Trophoblast cell (in vitro differentiated cells and primary cell): Measurements from ENCODE around the gene CBX4.

Source experiments
- DNase-seq, 2 donors: peaks; one replicate each; pipeline ENCODE4 v3.0.0-alpha.2; 2016
- H2AFZ ChIP-seq: 2 replicates; pipeline ENCODE4 v1.6.1; 2013; ENCODE audit warnings: low read length, moderate library complexity, mild to moderate bottlenecking; ENCODE audit not compliant: insufficient read depth, poor library complexity
- H2AK5ac ChIP-seq: 2 replicates; pipeline ENCODE4 v1.6.1; 2013; ENCODE audit warnings: mild to moderate bottlenecking, low read length
- H2BK120ac ChIP-seq: 2 replicates; pipeline ENCODE4 v1.6.1; 2013; ENCODE audit warnings: low read length, mild to moderate bottlenecking, moderate library complexity; ENCODE audit not compliant: insufficient read depth, poor library complexity
- H2BK12ac ChIP-seq: 2 replicates; pipeline ENCODE4 v1.6.1; 2013; ENCODE audit warnings: mild to moderate bottlenecking, low read length, moderate library complexity
- H2BK5ac ChIP-seq: 2 replicates; pipeline ENCODE4 v1.6.1; 2013; ENCODE audit warnings: low read length, low read depth, moderate library complexity, mild to moderate bottlenecking; ENCODE audit not compliant: poor library complexity
- H3K14ac ChIP-seq: 2 replicates; pipeline ENCODE4 v1.6.1; 2013; ENCODE audit warnings: mild to moderate bottlenecking, low read length
- H3K18ac ChIP-seq: 2 replicates; pipeline ENCODE4 v1.6.1; 2013; ENCODE audit warnings: mild to moderate bottlenecking, low read length
- H3K23ac ChIP-seq: 2 replicates; pipeline ENCODE4 v1.6.1; 2013; ENCODE audit warnings: low read length
- H3K27ac ChIP-seq: 2 replicates; pipeline ENCODE4 v1.5.1; 2013; ENCODE audit warnings: low read depth, mild to moderate bottlenecking, inconsistent platforms, low read length, moderate library complexity
- H3K27me3 ChIP-seq: 2 replicates; pipeline ENCODE4 v1.6.1; 2013; ENCODE audit warnings: inconsistent platforms, mild to moderate bottlenecking, low read length, moderate library complexity; ENCODE audit not compliant: insufficient read depth
- H3K36me3 ChIP-seq, 2 experiments: 1 replicate in 1 of 2; 2 replicates in 1 of 2; pipeline ENCODE4 v1.6.1; 2013; ENCODE audit warnings: low read length in 2 of 2, mild to moderate bottlenecking in 2 of 2, moderate library complexity in 1 of 2; ENCODE audit not compliant: insufficient read depth in 2 of 2, control insufficient read depth in 1 of 2
- H3K4ac ChIP-seq: 2 replicates; pipeline ENCODE4 v1.6.1; 2013; ENCODE audit warnings: low read depth, mild to moderate bottlenecking, low read length, moderate library complexity
- H3K4me1 ChIP-seq, 2 experiments: 1 replicate in 1 of 2; 2 replicates in 1 of 2; pipeline ENCODE4 v1.6.1; 2013; ENCODE audit warnings: low read length in 2 of 2, mild to moderate bottlenecking in 2 of 2, moderate library complexity in 1 of 2; ENCODE audit not compliant: insufficient read depth in 2 of 2, control insufficient read depth in 1 of 2
- H3K4me2 ChIP-seq: 2 replicates; pipeline ENCODE4 v1.6.1; 2013; ENCODE audit warnings: inconsistent platforms, mild to moderate bottlenecking, low read length, moderate library complexity
- H3K4me3 ChIP-seq: 2 replicates; pipeline ENCODE4 v1.5.1; 2013; ENCODE audit warnings: mild to moderate bottlenecking, low read depth, low read length, inconsistent platforms
- H3K79me1 ChIP-seq: one replicate; pipeline ENCODE4 v1.6.1; 2013; ENCODE audit warnings: low read length
- H3K79me2 ChIP-seq: 2 replicates; pipeline ENCODE4 v1.6.1; 2013; ENCODE audit warnings: low read length, mild to moderate bottlenecking; ENCODE audit not compliant: control insufficient read depth, insufficient read depth, poor library complexity
- H3K9ac ChIP-seq: 2 replicates; pipeline ENCODE4 v1.6.1; 2013; ENCODE audit warnings: mild to moderate bottlenecking, low read length
- H3K9me3 ChIP-seq: 2 replicates; pipeline ENCODE4 v1.6.1; 2013; ENCODE audit warnings: low read depth, mild to moderate bottlenecking, control low read depth, inconsistent platforms, low read length; ENCODE audit not compliant: insufficient read depth
- H4K12ac ChIP-seq: 2 replicates; pipeline ENCODE4 v1.6.1; 2013; ENCODE audit warnings: low read depth, mild to moderate bottlenecking, low read length, moderate library complexity
- H4K8ac ChIP-seq: 2 replicates; pipeline ENCODE4 v1.6.1; 2013; ENCODE audit warnings: low read depth, mild to moderate bottlenecking, low read length, moderate library complexity
- H4K91ac ChIP-seq: one replicate; pipeline ENCODE4 v1.6.1; 2013; ENCODE audit warnings: low read depth, mild to moderate bottlenecking, low read length, moderate library complexity
- WGBS: extraction: QIAGEN DNeasy Blood & Tissue Kit; methylation state at CpG from one replicate; pipeline ENCODE4 v1.1.7; 2013; ENCODE audit warnings: missing lambda C conversion rate; ENCODE audit not compliant: insufficient read length, insufficient coverage; ENCODE audit errors: extremely low coverage; 5-methylcytosine and 5-hydroxymethylcytosine counted together

Gene CBX4

GRCh38 chr17:79818026-79818758 is 21.0 kb downstream of the CBX4 start:
- WGBS = no CpG with 5 or more reads among the region's 12 CpGs
- no peak overlapping the region for H3K18ac ChIP-seq
- H3K4me3 ChIP-seq = no peak overlapping the region
- H3K79me2 ChIP-seq = peaks cover 2% of the 10 kb centered on the region
- no peak overlapping the region for H3K23ac ChIP-seq
- peaks cover 48% of the 10 kb centered on the region for H3K27me3 ChIP-seq
- no peak overlapping the region for H3K9ac ChIP-seq
- H2BK120ac ChIP-seq = no peak overlapping the region
- H3K4me1 ChIP-seq = peaks cover 13 to 20% of the 10 kb centered on the region in 2 experiments
- H4K8ac ChIP-seq = no peak overlapping the region
- no peak overlapping the region for H2AK5ac ChIP-seq
- H4K12ac ChIP-seq = no peak overlapping the region
- no peak overlapping the region for H4K91ac ChIP-seq
- peaks cover 6% of the 10 kb centered on the region for H3K79me1 ChIP-seq
- no peak overlapping the region for H3K4ac ChIP-seq
- no peak overlapping the region for H3K14ac ChIP-seq
- no peak for DNase-seq
- H3K4me2 ChIP-seq = no peak overlapping the region
- no peak overlapping the region for H2BK12ac ChIP-seq
- no peak overlapping the region for H3K27ac ChIP-seq
- no peak overlapping the region for H2AFZ ChIP-seq
- peaks cover 1% of the 10 kb centered on the region for H3K9me3 ChIP-seq
- H2BK5ac ChIP-seq = no peak overlapping the region
- no peaks in the 10 kb centered on the region for H3K36me3 ChIP-seq

- Histone ChIP-seq H3K23ac (no peak overlapping the region), H4K12ac (no peak overlapping the region), H4K91ac (no peak overlapping the region), H3K4ac (no peak overlapping the region), H3K4me2 (no peak overlapping the region), H2AK5ac (no peak overlapping the region), H2BK120ac (no peak overlapping the region), H2AFZ (no peak overlapping the region), H3K4me1 (peaks cover 13 to 29% of the 10 kb centered on the region in 2 experiments), H3K4me3 (no peak overlapping the region), H3K9ac (no peak overlapping the region), H3K9me3 (peaks cover 1% of the 10 kb centered on the region), H3K18ac (no peak overlapping the region), H2BK12ac (no peak overlapping the region), H3K79me1 (peaks cover 6% of the 10 kb centered on the region), H3K27me3 (peaks cover 66% of the 10 kb centered on the region), H3K79me2 (peaks cover 2% of the 10 kb centered on the region), H4K8ac (no peak overlapping the region), H3K36me3 (no peaks in the 10 kb centered on the region), H2BK5ac (no peak overlapping the region), H3K14ac (no peak overlapping the region), H3K27ac (no peak overlapping the region)
- WGBS = no CpG with 5 or more reads among the region's 41 CpGs
- DNase-seq = no peak
Observed at GRCh38 chr17:79815836-79816461, 23.3 kb downstream of the CBX4 start.

- Histone ChIP-seq H4K91ac (peak overlapping the region; percentile 19), H3K27ac (no peak overlapping the region), H3K27me3 (peaks cover 72% of the 10 kb centered on the region), H3K4me2 (peak overlapping the region; percentile 56), H3K4ac (no peak overlapping the region), H3K36me3 (no peaks in the 10 kb centered on the region), H4K8ac (peak overlapping the region; percentile 36), H3K9me3 (peaks cover 4% of the 10 kb centered on the region), H2BK120ac (no peak overlapping the region), H3K14ac (peak overlapping the region; percentile 62), H3K4me1 (peaks cover 16 to 32% of the 10 kb centered on the region in 2 experiments), H4K12ac (no peak overlapping the region), H3K9ac (no peak overlapping the region), H2BK12ac (no peak overlapping the region), H3K4me3 (no peak overlapping the region), H3K79me1 (peaks cover 9% of the 10 kb centered on the region), H2BK5ac (no peak overlapping the region), H3K23ac (no peak overlapping the region), H3K18ac (peak overlapping the region; percentile 54), H2AFZ (peak overlapping the region; percentile 50), H2AK5ac (no peak overlapping the region), H3K79me2 (peaks cover 2% of the 10 kb centered on the region)
- DNase-seq = peak; percentile 49 to 79
- WGBS = no CpG with 5 or more reads among the region's 96 CpGs
Observed at GRCh38 chr17:79814974-79815835, 24.0 kb downstream of the CBX4 start.

GRCh38 chr17:79814127-79814973 is 24.9 kb downstream of the CBX4 start:
- Histone ChIP-seq H2AFZ (peak overlapping the region; percentile 50), H2BK5ac (no peak overlapping the region), H3K4me2 (peak overlapping the region; percentile 56), H3K4me3 (no peak overlapping the region), H3K27me3 (peaks cover 73% of the 10 kb centered on the region), H3K23ac (no peak overlapping the region), H2AK5ac (no peak overlapping the region), H3K27ac (no peak overlapping the region), H3K36me3 (no peaks in the 10 kb centered on the region), H3K79me2 (peaks cover 2% of the 10 kb centered on the region), H4K12ac (no peak overlapping the region), H4K8ac (peak overlapping the region; percentile 36), H3K14ac (no peak overlapping the region), H3K9me3 (peaks cover 4% of the 10 kb centered on the region), H3K4ac (no peak overlapping the region), H3K18ac (peak overlapping the region; percentile 30), H4K91ac (no peak overlapping the region), H3K4me1 (peaks cover 20 to 35% of the 10 kb centered on the region in 2 experiments), H3K79me1 (peaks cover 12% of the 10 kb centered on the region), H3K9ac (no peak overlapping the region), H2BK120ac (no peak overlapping the region), H2BK12ac (no peak overlapping the region)
- WGBS = no CpG with 5 or more reads among the region's 43 CpGs
- no peak for DNase-seq
